MM.1S (cell line): ENCODE measurements around the gene PEX16.

Experiments
- DNase-seq: peaks from one replicate; pipeline ENCODE4 v3.0.0-alpha.2; 2015
- H2AFZ ChIP-seq: fragments of 300-600 bp; sonication (generic); 2 replicates; pipeline ENCODE4 v1.6.0; 2016; ENCODE audit warnings: antibody characterized with exemption, low read length
- H3F3A ChIP-seq: fragments of 300-600 bp; sonication (generic); 2 replicates; pipeline ENCODE4 v1.6.1; 2016; ENCODE audit warnings: mild to moderate bottlenecking, antibody characterized with exemption, low read length, moderate library complexity, mixed read lengths; ENCODE audit not compliant: insufficient read depth
- H3K27ac ChIP-seq: fragments of 300-600 bp; sonication (generic); 2 replicates; pipeline ENCODE4 v1.5.1; 2016; ENCODE audit warnings: mild to moderate bottlenecking, low read length
- H3K27me3 ChIP-seq: fragments of 300-600 bp; sonication (generic); replicated peaks from 2 replicates; pipeline ENCODE4 v1.6.0; 2016; ENCODE audit warnings: low read length; ENCODE audit not compliant: insufficient read depth
- H3K36me3 ChIP-seq: fragments of 300-600 bp; sonication (generic); replicated peaks from 2 replicates; pipeline ENCODE4 v1.6.1; 2016; ENCODE audit warnings: mild to moderate bottlenecking, low read length, mixed read lengths; ENCODE audit not compliant: insufficient read depth
- H3K4me1 ChIP-seq: fragments of 300-600 bp; sonication (generic); 2 replicates; pipeline ENCODE4 v1.6.1; 2016; ENCODE audit warnings: low read length, mixed read lengths
- H3K4me2 ChIP-seq: fragments of 300-600 bp; sonication (generic); 2 replicates; pipeline ENCODE4 v1.6.0; 2016; ENCODE audit warnings: low read depth, low read length
- H3K4me3 ChIP-seq: fragments of 300-600 bp; sonication (generic); 2 replicates; pipeline ENCODE4 v1.5.1; 2016; ENCODE audit warnings: low read length, mixed read lengths
- H3K79me2 ChIP-seq: fragments of 300-600 bp; sonication (generic); 2 replicates; pipeline ENCODE4 v1.6.1; 2016; ENCODE audit warnings: mixed run types, low read length, mixed read lengths
- H3K9ac ChIP-seq: fragments of 300-600 bp; sonication (generic); 2 replicates; pipeline ENCODE4 v1.6.1; 2016; ENCODE audit warnings: low read length, mixed read lengths
- H3K9me2 ChIP-seq: fragments of 300-600 bp; sonication (generic); replicated peaks from 2 replicates; pipeline ENCODE4 v1.6.1; 2016; ENCODE audit warnings: mild to moderate bottlenecking, low read length, mixed read lengths; ENCODE audit not compliant: insufficient read depth
- H3K9me3 ChIP-seq: fragments of 300-600 bp; sonication (generic); replicated peaks from 2 replicates; pipeline ENCODE4 v1.6.1; 2016; ENCODE audit warnings: mild to moderate bottlenecking, low read length, mixed read lengths; ENCODE audit not compliant: insufficient read depth
- H4K20me1 ChIP-seq: fragments of 300-600 bp; sonication (generic); 2 replicates; pipeline ENCODE4 v1.6.1; 2016; ENCODE audit warnings: mild to moderate bottlenecking, low read length, moderate library complexity, mixed read lengths; ENCODE audit not compliant: insufficient read depth
- CTCF ChIP-seq: fragments of 300-600 bp; sonication (generic); IDR thresholded peaks from 2 replicates; pipeline ENCODE4 v1.5.1; 2016; ENCODE audit warnings: antibody characterized with exemption, low read length, mixed read lengths
- EZH2 ChIP-seq: fragments of 300-600 bp; sonication (generic); optimal IDR thresholded peaks from 2 replicates; pipeline ENCODE3; 2017; ENCODE audit warnings: low read depth, mild to moderate bottlenecking, antibody characterized with exemption, low read length, mixed read lengths
- EZH2phosphoT487 ChIP-seq: fragments of 300-600 bp; sonication (generic); IDR thresholded peaks from 2 replicates; pipeline ENCODE4 v1.6.1; 2018; ENCODE audit warnings: antibody characterized with exemption, low read length

Gene PEX16

GRCh38 chr11:45910623-45911022 is 7.1 kb downstream of the PEX16 start:
- H3K4me1 ChIP-seq = no peaks in the 10 kb centered on the region
- TF ChIP-seq CTCF (no peak), EZH2 (no peak), EZH2phosphoT487 (no peak)
- no peak overlapping the region for H3K27ac ChIP-seq
- H3K27me3 ChIP-seq = no peaks in the 10 kb centered on the region
- peaks cover 1% of the 10 kb centered on the region for H3K79me2 ChIP-seq
- H3K36me3 ChIP-seq = no peaks in the 10 kb centered on the region
- no peak overlapping the region for H3K4me2 ChIP-seq
- no peaks in the 10 kb centered on the region for H3F3A ChIP-seq
- no peaks in the 10 kb centered on the region for H4K20me1 ChIP-seq
- H3K9me2 ChIP-seq = no peaks in the 10 kb centered on the region
- no peak overlapping the region for H3K9ac ChIP-seq
- no peak for DNase-seq
- H3K4me3 ChIP-seq = no peak overlapping the region
- H2AFZ ChIP-seq = no peak overlapping the region
- no peaks in the 10 kb centered on the region for H3K9me3 ChIP-seq

DNA sequence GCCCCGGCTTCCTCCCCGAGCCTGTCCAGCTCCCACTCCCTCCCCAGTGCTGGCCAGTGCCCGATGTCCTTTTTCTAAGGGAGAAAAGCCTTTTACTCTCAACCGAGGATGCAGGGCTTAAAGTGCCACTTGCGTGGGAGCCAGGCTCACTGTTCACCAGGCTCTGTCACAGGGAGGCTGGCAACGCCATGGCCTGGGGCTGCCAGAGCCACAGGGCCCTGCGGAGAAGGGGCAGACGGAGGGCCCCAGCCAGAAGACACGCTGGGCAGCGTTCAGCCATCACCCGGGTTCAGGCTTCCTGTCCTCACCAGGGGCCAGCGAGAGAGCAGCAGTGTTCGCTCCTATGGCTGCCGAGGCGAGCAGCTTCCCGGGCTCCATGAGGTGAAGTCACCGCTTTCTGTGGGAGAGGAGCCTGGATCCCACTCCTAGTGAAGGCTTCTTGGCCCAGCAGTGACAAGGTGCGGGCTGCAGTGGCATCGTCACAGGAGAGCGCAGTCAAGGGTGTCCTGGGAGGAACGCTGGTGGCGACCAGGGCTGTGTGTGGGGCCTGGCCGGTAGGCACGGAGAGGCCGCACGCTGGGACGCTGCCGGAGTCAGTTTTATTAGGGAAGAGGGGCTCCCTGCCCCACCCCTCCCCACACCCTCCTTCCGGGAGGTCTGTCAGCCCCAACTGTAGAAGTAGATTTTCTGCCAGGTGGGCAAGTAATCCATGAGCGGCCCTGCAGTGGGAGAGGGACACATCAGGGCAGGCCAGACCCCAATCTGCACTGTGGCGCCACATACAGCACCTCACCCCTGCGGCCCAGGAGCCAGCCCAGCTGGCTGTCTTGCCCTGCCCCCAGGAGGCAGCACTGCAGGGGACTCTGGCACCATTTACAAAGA is 7.8 kb downstream of the PEX16 start:
- H3F3A ChIP-seq = no peaks in the 10 kb centered on the region
- no peak overlapping the region for H3K4me3 ChIP-seq
- TF ChIP-seq EZH2phosphoT487 (no peak), CTCF (no peak), EZH2 (no peak)
- H3K79me2 ChIP-seq = no peaks in the 10 kb centered on the region; the same call in 1 of the 2 replicates
- H3K27ac ChIP-seq = no peak overlapping the region
- H3K4me2 ChIP-seq = no peak overlapping the region
- H2AFZ ChIP-seq = no peak overlapping the region
- no peaks in the 10 kb centered on the region for H3K36me3 ChIP-seq
- no peaks in the 10 kb centered on the region for H3K9me3 ChIP-seq
- no peaks in the 10 kb centered on the region for H3K9me2 ChIP-seq
- H3K9ac ChIP-seq = no peak overlapping the region
- H3K27me3 ChIP-seq = no peaks in the 10 kb centered on the region
- no peak for DNase-seq
- no peaks in the 10 kb centered on the region for H3K4me1 ChIP-seq
- H4K20me1 ChIP-seq = no peaks in the 10 kb centered on the region

DNA sequence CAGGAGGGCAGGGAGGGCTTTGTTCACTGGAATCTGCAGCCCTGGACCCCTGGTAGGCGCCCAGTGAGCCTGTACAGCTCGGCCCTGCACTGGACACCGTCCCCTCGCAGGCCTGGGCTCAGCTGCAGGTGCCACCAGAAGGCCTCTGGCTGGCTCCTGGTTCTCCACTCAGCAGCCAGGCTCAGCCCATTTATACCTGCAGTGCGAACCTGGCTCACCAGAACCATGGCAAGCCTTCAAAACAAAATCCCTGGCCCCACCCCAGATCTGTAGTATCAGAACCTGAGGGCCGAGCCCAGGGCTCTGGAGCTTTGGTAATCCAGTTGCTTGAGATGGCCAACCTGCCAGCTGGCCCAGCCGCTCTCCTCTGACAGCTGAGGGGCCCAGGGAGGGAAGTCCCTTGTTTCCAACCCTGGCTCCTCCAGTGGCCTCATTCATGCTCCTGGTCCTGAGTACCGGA is 9.7 kb downstream of the PEX16 start:
- Histone ChIP-seq H2AFZ (no peak overlapping the region), H4K20me1 (no peaks in the 10 kb centered on the region), H3K27me3 (peaks cover 5% of the 10 kb centered on the region; the same call in 1 of the 2 replicates), H3K4me2 (no peak overlapping the region), H3K9me2 (no peaks in the 10 kb centered on the region), H3K27ac (no peak overlapping the region), H3K4me1 (no peaks in the 10 kb centered on the region), H3K36me3 (no peaks in the 10 kb centered on the region), H3K9me3 (no peaks in the 10 kb centered on the region), H3K79me2 (no peaks in the 10 kb centered on the region), H3F3A (no peaks in the 10 kb centered on the region), H3K9ac (no peak overlapping the region), H3K4me3 (no peak overlapping the region)
- DNase-seq = no peak
- TF ChIP-seq EZH2phosphoT487 (no peak), EZH2 (no peak), CTCF (no peak)
